ENCODE data around the gene CIDEB. TPM values are rescaled to one million over a fixed set of nuclear protein-coding genes. Genes with fewer than 3 reads are reported as not detected.

Gene CIDEB
- total and polyA plus RNA-seq, 2 of the 13 experiments (the other 11 are each of a cell fraction or from before 2014, with no cell fraction given) = 35.8 to 110 TPM

- TF ChIP-seq HIC2 (CRISPR knock-in tag; IDR thresholded peaks at IDR 0.05; ENCODE audit: low read depth) = peak; percentile 46; the same call in 1 of the 2 replicates
- TF ChIP-seq KLF6 (CRISPR knock-in tag; IDR thresholded peaks at IDR 0.05) = peak; percentile 94
- peak; percentile 95 for TF ChIP-seq THAP11 (CRISPR knock-in tag; IDR thresholded peaks at IDR 0.05)
- TF ChIP-seq ZNF274 (CRISPR knock-in tag; IDR thresholded peaks at IDR 0.05) = peak; percentile 99
- peak; percentile 98 for TF ChIP-seq ZFP91 (CRISPR knock-in tag; IDR thresholded peaks at IDR 0.05; ENCODE audit: borderline replicate concordance)
- no peak for TF ChIP-seq ZNF589 (CRISPR knock-in tag; conservative IDR thresholded peaks at IDR 0.05)
- peak; percentile 99; the same call in 1 of the 2 replicates for TF ChIP-seq ZNF383 (CRISPR knock-in tag; IDR thresholded peaks at IDR 0.05; ENCODE audit: borderline replicate concordance)
- no peak for TF ChIP-seq FOXM1 (CRISPR knock-in tag; IDR thresholded peaks at IDR 0.05)
- TF ChIP-seq HHEX (CRISPR knock-in tag; IDR thresholded peaks at IDR 0.05) = 0 out of 2 replicates have a peak, but pooled peaks have one; percentile 31
- no peak; the same call in 1 of the 2 replicates for TF ChIP-seq ZKSCAN8 (CRISPR knock-in tag; IDR thresholded peaks at IDR 0.05; ENCODE audit: borderline replicate concordance)
- TF ChIP-seq ZNF335 (CRISPR knock-in tag; IDR thresholded peaks at IDR 0.05) = peak; percentile 93
- TF ChIP-seq NCOR1 (IDR thresholded peaks at IDR 0.05; ENCODE audit: borderline replicate concordance, low read length) = peak; percentile 67; the same call in 1 of the 2 replicates
- TF ChIP-seq MTF2 (CRISPR knock-in tag; IDR thresholded peaks at IDR 0.05; ENCODE audit: borderline replicate concordance) = peak; percentile 53; the same call in 1 of the 2 replicates
- TF ChIP-seq POGK (CRISPR knock-in tag; conservative IDR thresholded peaks at IDR 0.05) = peak; percentile 96
- TF ChIP-seq ZBTB10 (CRISPR knock-in tag; IDR thresholded peaks at IDR 0.05; ENCODE audit: borderline replicate concordance) = peak; percentile 90
- peak; percentile 97 for TF ChIP-seq ZNF574 (CRISPR knock-in tag; IDR thresholded peaks at IDR 0.05)
- TF ChIP-seq BORCS8-MEF2B (CRISPR knock-in tag; IDR thresholded peaks at IDR 0.05) = peak; percentile 95
Observed at GRCh38 chr14:24299255-24300191, 8.3 kb downstream of the CIDEB start, which contains the start of the genes DHRS1 and NOP9 (continued).

Measured in HepG2 (cell line).